ENCODE data around the gene MCRIP1. TPM values are rescaled to one million over a fixed set of nuclear protein-coding genes. Genes with fewer than 3 reads are reported as not detected.

Gene MCRIP1
- total and polyA plus RNA-seq, 9 of the 15 experiments (the other 6 are each of a cell fraction or from before 2014, with no cell fraction given) = 0.39 to 35.8 (median 9.7) TPM

- TF ChIP-seq, protein P1, sequence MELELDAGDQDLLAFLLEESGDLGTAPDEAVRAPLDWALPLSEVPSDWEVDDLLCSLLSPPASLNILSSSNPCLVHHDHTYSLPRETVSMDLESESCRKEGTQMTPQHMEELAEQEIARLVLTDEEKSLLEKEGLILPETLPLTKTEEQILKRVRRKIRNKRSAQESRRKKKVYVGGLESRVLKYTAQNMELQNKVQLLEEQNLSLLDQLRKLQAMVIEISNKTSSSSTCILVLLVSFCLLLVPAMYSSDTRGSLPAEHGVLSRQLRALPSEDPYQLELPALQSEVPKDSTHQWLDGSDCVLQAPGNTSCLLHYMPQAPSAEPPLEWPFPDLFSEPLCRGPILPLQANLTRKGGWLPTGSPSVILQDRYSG (tag; conservative IDR thresholded peaks at IDR 0.05; ENCODE audit: low read depth) = no peak
- peak; percentile 46; the same call in 1 of the 2 replicates for TF ChIP-seq GABPB1 (CRISPR knock-in tag; IDR thresholded peaks at IDR 0.05)
- no peak for TF ChIP-seq ZNF583 (CRISPR knock-in tag; IDR thresholded peaks at IDR 0.05)
- no peak for TF ChIP-seq FOXM1 (IDR thresholded peaks at IDR 0.05; ENCODE audit: low read depth)
- no peak for TF ChIP-seq FOXM1 (CRISPR knock-in tag; IDR thresholded peaks at IDR 0.05; ENCODE audit: low read depth)
- peak in 1 of 2 experiments; percentile 40; a peak in 1 of 4 replicates for TF ChIP-seq MAZ (CRISPR knock-in tag; conservative IDR thresholded peaks at IDR 0.05 in 1 of 2, IDR thresholded peaks at IDR 0.05 in 1 of 2)
- no peak for TF ChIP-seq ZNF165 (CRISPR knock-in tag; IDR thresholded peaks at IDR 0.05; ENCODE audit: borderline replicate concordance)
- TF ChIP-seq, protein P2, sequence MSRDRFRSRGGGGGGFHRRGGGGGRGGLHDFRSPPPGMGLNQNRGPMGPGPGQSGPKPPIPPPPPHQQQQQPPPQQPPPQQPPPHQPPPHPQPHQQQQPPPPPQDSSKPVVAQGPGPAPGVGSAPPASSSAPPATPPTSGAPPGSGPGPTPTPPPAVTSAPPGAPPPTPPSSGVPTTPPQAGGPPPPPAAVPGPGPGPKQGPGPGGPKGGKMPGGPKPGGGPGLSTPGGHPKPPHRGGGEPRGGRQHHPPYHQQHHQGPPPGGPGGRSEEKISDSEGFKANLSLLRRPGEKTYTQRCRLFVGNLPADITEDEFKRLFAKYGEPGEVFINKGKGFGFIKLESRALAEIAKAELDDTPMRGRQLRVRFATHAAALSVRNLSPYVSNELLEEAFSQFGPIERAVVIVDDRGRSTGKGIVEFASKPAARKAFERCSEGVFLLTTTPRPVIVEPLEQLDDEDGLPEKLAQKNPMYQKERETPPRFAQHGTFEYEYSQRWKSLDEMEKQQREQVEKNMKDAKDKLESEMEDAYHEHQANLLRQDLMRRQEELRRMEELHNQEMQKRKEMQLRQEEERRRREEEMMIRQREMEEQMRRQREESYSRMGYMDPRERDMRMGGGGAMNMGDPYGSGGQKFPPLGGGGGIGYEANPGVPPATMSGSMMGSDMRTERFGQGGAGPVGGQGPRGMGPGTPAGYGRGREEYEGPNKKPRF (IDR thresholded peaks at IDR 0.05; ENCODE audit: low read depth, low read length) = no peak
- TF ChIP-seq SMARCE1 (IDR thresholded peaks at IDR 0.05) = no peak
- no peak for TF ChIP-seq DMBX1 (CRISPR knock-in tag; IDR thresholded peaks at IDR 0.05; ENCODE audit: borderline replicate concordance)
- TF ChIP-seq PREB (CRISPR knock-in tag; IDR thresholded peaks at IDR 0.05) = peak; percentile 70; the same call in 1 of the 2 replicates
- TF ChIP-seq ZBTB43 (CRISPR knock-in tag; IDR thresholded peaks at IDR 0.05) = 0 out of 2 replicates have a peak, but pooled peaks have one; percentile 27
- peak; percentile 95 for TF ChIP-seq CHD1 (IDR thresholded peaks at IDR 0.05; ENCODE audit: low read length)
- TF ChIP-seq ZNF347 (CRISPR knock-in tag; IDR thresholded peaks at IDR 0.05; ENCODE audit: low read depth) = no peak
- TF ChIP-seq KLF13 (tag; IDR thresholded peaks at IDR 0.05; ENCODE audit: borderline replicate concordance, low read depth) = no peak
- TF ChIP-seq BRCA1 (IDR thresholded peaks at IDR 0.05) = no peak
- TF ChIP-seq BRCA1 (CRISPR knock-in tag; IDR thresholded peaks at IDR 0.05) = no peak
- TF ChIP-seq ZBTB17 (CRISPR knock-in tag; IDR thresholded peaks at IDR 0.05) = peak; percentile 34; the same call in 1 of the 2 replicates
- no peak for TF ChIP-seq NR1H2 (CRISPR knock-in tag; IDR thresholded peaks at IDR 0.05)
- peak; percentile 56 for TF ChIP-seq CCNT2 (IDR thresholded peaks at IDR 0.05; ENCODE audit: borderline replicate concordance, extremely low read depth, insufficient read length, low read depth, low read length)
- TF ChIP-seq MCM7 (IDR thresholded peaks at IDR 0.05) = no peak
Measured at GRCh38 chr17:81870131-81870980, 37.3 kb upstream of the MCRIP1 start (continued).

Measured in K562 (cell line).